Gastroesophageal sphincter (tissue), 2 donors: ENCODE results near the gene ADAMTS7.

ENCODE experiments used
- EP300 ChIP-seq: sonication (generic); formaldehyde crosslinking; IDR thresholded peaks from one replicate; pipeline ENCODE4 v1.6.1; 2017; ENCODE audit warnings: antibody characterized with exemption, mild to moderate bottlenecking
- POLR2A ChIP-seq, 2 donors: fragments of 450-650 bp; IDR thresholded peaks; one replicate each; pipeline ENCODE4 v1.6.1; 2017; ENCODE audit warnings: antibody characterized with exemption in 2 of 2, mild to moderate bottlenecking in 2 of 2, moderate library complexity in 1 of 2
- POLR2AphosphoS5 ChIP-seq: sonication (generic); formaldehyde crosslinking; IDR thresholded peaks from one replicate; pipeline ENCODE4 v1.6.1; 2017; ENCODE audit warnings: antibody characterized with exemption

GRCh38 chr15:78830514-78831228, 19.4 kb upstream of the ADAMTS7 start:
- TF ChIP-seq EP300, result no peak
- TF ChIP-seq POLR2AphosphoS5, result no peak
- TF ChIP-seq POLR2A (IDR thresholded peaks at IDR 0.05), result no peak
